Fibroblast of lung (primary cell): ENCODE data around the gene MORN1.

ENCODE experiments used
- CTCF ChIP-seq, 2 donors: IDR thresholded peaks in 1 of 2; conservative IDR thresholded peaks in 1 of 2; 1 replicate in 1 of 2; 2 replicates in 1 of 2; pipeline ENCODE4 v1.5.1; 2011 to 2012; ENCODE audit warnings: low read length in 2 of 2, control low read depth in 1 of 2, inconsistent platforms in 1 of 2, low read depth in 1 of 2, mild to moderate bottlenecking in 1 of 2
- EZH2 ChIP-seq: IDR thresholded peaks from 2 replicates; pipeline ENCODE4 v1.5.1; 2012; ENCODE audit warnings: low read length, control low read depth, mild to moderate bottlenecking; ENCODE audit errors: missing control alignments

GRCh38 chr1:2360588-2361364, 30.6 kb downstream of the MORN1 start:
- no peak for TF ChIP-seq CTCF (conservative IDR thresholded peaks at IDR 0.05 in 1 of 2, IDR thresholded peaks at IDR 0.05 in 1 of 2; ENCODE audit: low read depth in 1 of 2, low read length in 2 of 2)
- no peak for TF ChIP-seq EZH2
